ENCODE measurements around the gene TP53. TPM values are rescaled to one million over a fixed set of nuclear protein-coding genes. Genes with fewer than 3 reads are reported as not detected.

Gene TP53
- total RNA-seq, 1 donor from 2014 or later = 11.7 TPM

- H3K4me3 ChIP-seq = no peak overlapping the region
- H3K27me3 ChIP-seq (ENCODE audit: low read depth) = no peaks in the 10 kb centered on the region
- no peaks in the 10 kb centered on the region for H3K4me1 ChIP-seq
- H3K36me3 ChIP-seq = peaks cover 62% of the 10 kb centered on the region
- peaks cover 10% of the 10 kb centered on the region for H3K9me3 ChIP-seq (replicated peaks)
- no peak for TF ChIP-seq CTCF (IDR thresholded peaks at IDR 0.05; ENCODE audit: borderline replicate concordance)
- intact Hi-C loops (cut with micrococcal nuclease) = no loop called here
- no peak for DNase-seq
- H3K27ac ChIP-seq (replicated peaks) = no peak overlapping the region
Measured at GRCh38 chr17:7674934-7675333, 12.4 kb downstream of the TP53 start.

- no peak for DNase-seq
- Histone ChIP-seq H3K4me1 (no peaks in the 10 kb centered on the region), H3K27ac (replicated peaks) (no peak overlapping the region), H3K36me3 (peaks cover 78% of the 10 kb centered on the region), H3K4me3 (no peak overlapping the region), H3K27me3 (ENCODE audit: low read depth) (no peaks in the 10 kb centered on the region), H3K9me3 (replicated peaks) (peaks cover 10% of the 10 kb centered on the region)
- intact Hi-C loops (cut with micrococcal nuclease) = no loop called here
- peak; percentile 28 for TF ChIP-seq CTCF (IDR thresholded peaks at IDR 0.05; ENCODE audit: borderline replicate concordance)
Measured at GRCh38 chr17:7673239-7673638, 14.1 kb downstream of the TP53 start.

- H3K36me3 ChIP-seq = peaks cover 74% of the 10 kb centered on the region
- DNase-seq = no peak
- no peak for TF ChIP-seq CTCF (IDR thresholded peaks at IDR 0.05; ENCODE audit: borderline replicate concordance)
- no peaks in the 10 kb centered on the region for H3K4me1 ChIP-seq
- H3K9me3 ChIP-seq (replicated peaks) = peaks cover 4% of the 10 kb centered on the region
- H3K4me3 ChIP-seq = no peak overlapping the region
- intact Hi-C loops (cut with micrococcal nuclease) = no loop called here
- no peaks in the 10 kb centered on the region for H3K27me3 ChIP-seq (ENCODE audit: low read depth)
- H3K27ac ChIP-seq (replicated peaks) = no peak overlapping the region
Measured at GRCh38 chr17:7668482-7668881, 18.8 kb downstream of the TP53 start.

- Histone ChIP-seq H3K36me3 (peaks cover 68% of the 10 kb centered on the region), H3K4me3 (no peak overlapping the region), H3K9me3 (replicated peaks) (no peaks in the 10 kb centered on the region), H3K27me3 (ENCODE audit: low read depth) (no peaks in the 10 kb centered on the region), H3K4me1 (no peaks in the 10 kb centered on the region), H3K27ac (replicated peaks) (no peak overlapping the region)
- no peak for TF ChIP-seq CTCF (IDR thresholded peaks at IDR 0.05; ENCODE audit: borderline replicate concordance)
- DNase-seq = no peak
- intact Hi-C loops (cut with micrococcal nuclease) = no loop called here
Measured at GRCh38 chr17:7667656-7668406, 19.5 kb downstream of the TP53 start.

- H3K4me3 ChIP-seq = no peak overlapping the region
- H3K27me3 ChIP-seq (ENCODE audit: low read depth) = peaks cover 7% of the 10 kb centered on the region
- peak overlapping the region; percentile 55 for H3K27ac ChIP-seq (replicated peaks)
- no peak for TF ChIP-seq CTCF (IDR thresholded peaks at IDR 0.05; ENCODE audit: borderline replicate concordance)
- H3K36me3 ChIP-seq = no peaks in the 10 kb centered on the region
- H3K4me1 ChIP-seq = peaks cover 15% of the 10 kb centered on the region
- peak; percentile 73 for DNase-seq
- intact Hi-C loops (cut with micrococcal nuclease) = no loop called here
- no peaks in the 10 kb centered on the region for H3K9me3 ChIP-seq (replicated peaks)
Measured at GRCh38 chr17:7656958-7657609, 30.2 kb downstream of the TP53 start.

Data from left ventricle myocardium inferior (tissue), 1 donor.